ENCODE data around the gene REEP6.
"Not testable (repeated sequence)": the region's sequence is repeated elsewhere in the genome, so short reads cannot be mapped to it uniquely, and the experiment has no call there.

Gene REEP6

GRCh38 chr19:1514295-1514661, 23.3 kb downstream of the REEP6 start:
- no peak overlapping the region for H3K4me3 ChIP-seq (ENCODE audit: low read depth in 1 of 5, low read length in 5 of 5)
- H3K4me1 ChIP-seq (ENCODE audit: control insufficient read depth in 5 of 5, insufficient read depth in 5 of 5, low read length in 5 of 5), result peaks cover 0 to 11% (median 3%) of the 10 kb centered on the region in 5 donors
- no peak overlapping the region for H3K27ac ChIP-seq (ENCODE audit: low read depth, low read length)
- peaks cover 0 to 4% (median 3%) of the 10 kb centered on the region in 5 donors for H3K9me3 ChIP-seq (ENCODE audit: control insufficient read depth in 5 of 5, low read length in 5 of 5)
- no peaks in the 10 kb centered on the region for H3K36me3 ChIP-seq (ENCODE audit: control insufficient read depth in 5 of 5, insufficient read depth in 5 of 5, low read length in 5 of 5)
- H3K9ac ChIP-seq (ENCODE audit: low read length in 5 of 5), result no peak overlapping the region
- peaks cover 14 to 53% (median 41%) of the 10 kb centered on the region in 5 donors for H3K27me3 ChIP-seq (ENCODE audit: control insufficient read depth in 5 of 5, insufficient read depth in 4 of 5, low read length in 5 of 5)

GRCh38 chr19:1514986-1515721, 24.2 kb downstream of the REEP6 start:
- peaks cover 14 to 57% (median 41%) of the 10 kb centered on the region in 5 donors for H3K27me3 ChIP-seq (ENCODE audit: control insufficient read depth in 5 of 5, insufficient read depth in 4 of 5, low read length in 5 of 5)
- peaks cover 0 to 11% (median 2%) of the 10 kb centered on the region in 5 donors for H3K4me1 ChIP-seq (ENCODE audit: control insufficient read depth in 5 of 5, insufficient read depth in 5 of 5, low read length in 5 of 5)
- H3K4me3 ChIP-seq (ENCODE audit: low read depth in 1 of 5, low read length in 5 of 5), result no peak overlapping the region
- H3K36me3 ChIP-seq (ENCODE audit: control insufficient read depth in 5 of 5, insufficient read depth in 5 of 5, low read length in 5 of 5), result no peaks in the 10 kb centered on the region
- no peak overlapping the region for H3K9ac ChIP-seq (ENCODE audit: low read length in 5 of 5)
- H3K9me3 ChIP-seq (ENCODE audit: control insufficient read depth in 5 of 5, low read length in 5 of 5), result peaks cover 0 to 4% (median 3%) of the 10 kb centered on the region in 5 donors
- no peak overlapping the region for H3K27ac ChIP-seq (ENCODE audit: low read depth, low read length)

GRCh38 chr19:1516395-1516753, 25.4 kb downstream of the REEP6 start:
- Histone ChIP-seq H3K9ac (ENCODE audit: low read length in 5 of 5) (no peak overlapping the region), H3K4me1 (ENCODE audit: control insufficient read depth in 5 of 5, insufficient read depth in 5 of 5, low read length in 5 of 5) (peaks cover 0 to 11% (median 2%) of the 10 kb centered on the region in 5 donors), H3K9me3 (ENCODE audit: control insufficient read depth in 5 of 5, low read length in 5 of 5) (peaks cover 0 to 4% (median 3%) of the 10 kb centered on the region in 5 donors), H3K4me3 (ENCODE audit: low read depth in 1 of 5, low read length in 5 of 5) (no peak overlapping the region), H3K27me3 (ENCODE audit: control insufficient read depth in 5 of 5, insufficient read depth in 4 of 5, low read length in 5 of 5) (peaks cover 14 to 60% (median 38%) of the 10 kb centered on the region in 5 donors), H3K27ac (ENCODE audit: low read depth, low read length) (no peak overlapping the region), H3K36me3 (ENCODE audit: control insufficient read depth in 5 of 5, insufficient read depth in 5 of 5, low read length in 5 of 5) (no peaks in the 10 kb centered on the region)

- Histone ChIP-seq H3K27ac (ENCODE audit: low read depth, low read length) (no peak overlapping the region), H3K36me3 (ENCODE audit: control insufficient read depth in 5 of 5, insufficient read depth in 5 of 5, low read length in 5 of 5) (no peaks in the 10 kb centered on the region), H3K9ac (ENCODE audit: low read length in 5 of 5) (no peak overlapping the region), H3K9me3 (ENCODE audit: control insufficient read depth in 5 of 5, low read length in 5 of 5) (peaks cover 0 to 4% (median 3%) of the 10 kb centered on the region in 5 donors), H3K4me1 (ENCODE audit: control insufficient read depth in 5 of 5, insufficient read depth in 5 of 5, low read length in 5 of 5) (peaks cover 0 to 2% (median 0%) of the 10 kb centered on the region in 5 donors), H3K4me3 (ENCODE audit: low read depth in 1 of 5, low read length in 5 of 5) (no peak overlapping the region), H3K27me3 (ENCODE audit: control insufficient read depth in 5 of 5, insufficient read depth in 4 of 5, low read length in 5 of 5) (peaks cover 12 to 62% (median 41%) of the 10 kb centered on the region in 5 donors)
Measured at GRCh38 chr19:1518471-1518870, 27.5 kb downstream of the REEP6 start.

- H3K9me3 ChIP-seq (ENCODE audit: control insufficient read depth in 5 of 5, low read length in 5 of 5); H3K27ac ChIP-seq (ENCODE audit: low read depth, low read length); H3K4me3 ChIP-seq (ENCODE audit: low read depth in 1 of 5, low read length in 5 of 5); H3K9ac ChIP-seq (ENCODE audit: low read length in 5 of 5); H3K4me1 ChIP-seq (ENCODE audit: control insufficient read depth in 5 of 5, insufficient read depth in 5 of 5, low read length in 5 of 5); H3K36me3 ChIP-seq (ENCODE audit: control insufficient read depth in 5 of 5, insufficient read depth in 5 of 5, low read length in 5 of 5): not testable (repeated sequence)
- peaks cover 16 to 61% (median 43%) of the 10 kb centered on the region in 5 donors for H3K27me3 ChIP-seq (ENCODE audit: control insufficient read depth in 5 of 5, insufficient read depth in 4 of 5, low read length in 5 of 5)
Measured at GRCh38 chr19:1519802-1520201, 28.8 kb downstream of the REEP6 start.

GRCh38 chr19:1520203-1520780, 29.3 kb downstream of the REEP6 start:
- H3K9me3 ChIP-seq (ENCODE audit: control insufficient read depth in 5 of 5, low read length in 5 of 5), result peaks cover 0 to 4% (median 3%) of the 10 kb centered on the region in 5 donors
- peaks cover 0 to 4% (median 3%) of the 10 kb centered on the region in 5 donors for H3K4me1 ChIP-seq (ENCODE audit: control insufficient read depth in 5 of 5, insufficient read depth in 5 of 5, low read length in 5 of 5)
- H3K36me3 ChIP-seq (ENCODE audit: control insufficient read depth in 5 of 5, insufficient read depth in 5 of 5, low read length in 5 of 5), result no peaks in the 10 kb centered on the region
- H3K9ac ChIP-seq (ENCODE audit: low read length in 5 of 5), result no peak overlapping the region
- no peak overlapping the region for H3K27ac ChIP-seq (ENCODE audit: low read depth, low read length)
- peaks cover 16 to 61% (median 43%) of the 10 kb centered on the region in 5 donors for H3K27me3 ChIP-seq (ENCODE audit: control insufficient read depth in 5 of 5, insufficient read depth in 4 of 5, low read length in 5 of 5)
- H3K4me3 ChIP-seq (ENCODE audit: low read depth in 1 of 5, low read length in 5 of 5), result no peak overlapping the region

GRCh38 chr19:1521636-1522035, 30.7 kb downstream of the REEP6 start:
- Histone ChIP-seq H3K36me3 (ENCODE audit: control insufficient read depth in 5 of 5, insufficient read depth in 5 of 5, low read length in 5 of 5) (no peaks in the 10 kb centered on the region), H3K9me3 (ENCODE audit: control insufficient read depth in 5 of 5, low read length in 5 of 5) (no peaks in the 10 kb centered on the region), H3K9ac (ENCODE audit: low read length in 5 of 5) (no peak overlapping the region), H3K4me1 (ENCODE audit: control insufficient read depth in 5 of 5, insufficient read depth in 5 of 5, low read length in 5 of 5) (peaks cover 0 to 4% (median 3%) of the 10 kb centered on the region in 5 donors), H3K27me3 (ENCODE audit: control insufficient read depth in 5 of 5, insufficient read depth in 4 of 5, low read length in 5 of 5) (peaks cover 28 to 62% (median 48%) of the 10 kb centered on the region in 5 donors), H3K27ac (ENCODE audit: low read depth, low read length) (no peak overlapping the region), H3K4me3 (ENCODE audit: low read depth in 1 of 5, low read length in 5 of 5) (no peak overlapping the region)

DNA sequence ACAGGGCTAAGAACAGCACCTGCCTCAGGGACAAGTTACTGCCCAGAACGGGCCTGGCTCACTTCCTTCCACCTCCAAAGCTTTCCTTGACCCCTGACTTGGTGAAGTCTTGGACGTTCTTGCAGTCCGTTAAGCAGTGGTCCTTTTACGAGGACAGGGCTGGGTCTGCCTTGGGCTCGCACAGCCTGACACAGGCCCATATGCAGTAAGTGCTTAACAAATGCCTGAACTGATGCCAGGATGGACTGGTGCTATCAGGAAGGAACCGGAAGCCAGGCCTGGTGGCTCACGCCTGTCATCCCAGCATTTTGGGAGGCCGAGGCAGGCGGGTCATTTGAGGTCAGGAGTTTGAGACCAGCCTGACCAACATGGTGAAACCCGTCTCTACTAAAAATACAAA, 31.1 kb downstream of the REEP6 start:
- Histone ChIP-seq H3K4me1 (ENCODE audit: control insufficient read depth in 5 of 5, insufficient read depth in 5 of 5, low read length in 5 of 5) (peaks cover 0 to 4% (median 3%) of the 10 kb centered on the region in 5 donors), H3K27ac (ENCODE audit: low read depth, low read length) (no peak overlapping the region), H3K27me3 (ENCODE audit: control insufficient read depth in 5 of 5, insufficient read depth in 4 of 5, low read length in 5 of 5) (peaks cover 28 to 66% (median 50%) of the 10 kb centered on the region in 5 donors)

DNA sequence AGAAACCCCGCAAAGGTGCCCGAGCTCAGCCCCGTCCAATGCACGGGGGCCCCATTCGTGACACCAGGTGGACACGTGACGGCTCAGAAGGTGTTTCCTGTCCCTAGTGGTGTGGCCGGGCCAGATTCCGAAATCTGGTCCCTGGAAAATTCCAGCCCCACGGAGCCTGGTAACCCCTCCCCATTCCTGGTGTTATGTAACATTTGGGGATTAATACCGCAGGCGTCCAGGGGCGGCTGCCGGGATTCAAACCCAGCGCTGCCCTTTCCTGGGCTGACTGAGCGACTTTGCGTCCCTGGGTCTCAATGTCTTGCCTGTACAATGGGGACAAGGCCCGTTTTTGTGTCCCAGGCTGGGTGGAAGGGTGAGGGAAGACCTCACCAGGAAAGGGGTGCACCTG, 31.9 kb downstream of the REEP6 start:
- Histone ChIP-seq H3K27ac (ENCODE audit: low read depth, low read length) (no peak overlapping the region), H3K36me3 (ENCODE audit: control insufficient read depth in 5 of 5, insufficient read depth in 5 of 5, low read length in 5 of 5) (no peaks in the 10 kb centered on the region), H3K9ac (ENCODE audit: low read length in 5 of 5) (no peak overlapping the region), H3K4me3 (ENCODE audit: low read depth in 1 of 5, low read length in 5 of 5) (no peak overlapping the region), H3K27me3 (ENCODE audit: control insufficient read depth in 5 of 5, insufficient read depth in 4 of 5, low read length in 5 of 5) (peaks cover 31 to 72% (median 55%) of the 10 kb centered on the region in 5 donors), H3K9me3 (ENCODE audit: control insufficient read depth in 5 of 5, low read length in 5 of 5) (no peaks in the 10 kb centered on the region), H3K4me1 (ENCODE audit: control insufficient read depth in 5 of 5, insufficient read depth in 5 of 5, low read length in 5 of 5) (peaks cover 0 to 4% (median 3%) of the 10 kb centered on the region in 5 donors)

More for the DNA sequence above, 31.1 kb downstream of the REEP6 start:
- Histone ChIP-seq H3K36me3 (ENCODE audit: control insufficient read depth in 5 of 5, insufficient read depth in 5 of 5, low read length in 5 of 5) (no peaks in the 10 kb centered on the region), H3K9me3 (ENCODE audit: control insufficient read depth in 5 of 5, low read length in 5 of 5) (no peaks in the 10 kb centered on the region), H3K9ac (ENCODE audit: low read length in 5 of 5) (no peak overlapping the region), H3K4me3 (ENCODE audit: low read depth in 1 of 5, low read length in 5 of 5) (no peak overlapping the region)

Measured in subcutaneous abdominal adipose tissue (tissue), 5 donors.